HuH-7.5 (cell line): Measurements from ENCODE around the gene PROSER3.

Experiments used
- DNase-seq: peaks from one replicate; pipeline ENCODE4 v3.0.0; 2011; ENCODE audit warnings: low spot score

The PROSER3 gene

GRCh38 chr19:35739275-35740107 is 18.5 kb upstream of the PROSER3 start:
- DNase-seq, result no peak

- no peak for DNase-seq
These were observed 17.9 kb upstream of the PROSER3 start for GRCh38 chr19:35740108-35740422.

- peak; percentile 99 for DNase-seq
These were observed 17.4 kb upstream of the PROSER3 start for GRCh38 chr19:35740423-35741202.

- DNase-seq, result no peak
These were observed 16.8 kb upstream of the PROSER3 start for GRCh38 chr19:35741203-35741515.

- DNase-seq, result no peak
These were observed 15.8 kb upstream of the PROSER3 start, which contains the start of gene IGFLR1 for GRCh38 chr19:35742121-35742724. Gene IGFLR1, minus strand, starts transcription at chr19:35742452. Its CDS starts 1,272 bp downstream, at chr19:35741180.

GRCh38 chr19:35743640-35744429 is 14.1 kb upstream of the PROSER3 start:
- DNase-seq, result no peak

- DNase-seq, result peak; percentile 80
These were observed 13.3 kb upstream of the PROSER3 start for GRCh38 chr19:35744430-35745327.

- peak; percentile 92 for DNase-seq
These were observed 12.5 kb upstream of the PROSER3 start, which contains the start of the genes PSENEN and U2AF1L4 for GRCh38 chr19:35745328-35746086. Gene PSENEN, plus strand, starts transcription at chr19:35745651. Its CDS starts 280 bp downstream, at chr19:35745931. Gene U2AF1L4, minus strand, starts transcription at chr19:35745418. Its CDS starts 27 bp downstream, at chr19:35745391.

GRCh38 chr19:35746087-35746462 is 11.9 kb upstream of the PROSER3 start:
- no peak for DNase-seq

GRCh38 chr19:35746531-35746930 is 11.4 kb upstream of the PROSER3 start:
- DNase-seq, result no peak

- peak; percentile 95 for DNase-seq
These were observed 9.6 kb upstream of the PROSER3 start, which contains the start of gene LIN37 for GRCh38 chr19:35748106-35749020. Gene LIN37, plus strand, starts transcription at chr19:35748576. Its CDS starts 149 bp downstream, at chr19:35748725.

GRCh38 chr19:35750167-35750566 is 7.8 kb upstream of the PROSER3 start:
- no peak for DNase-seq

GRCh38 chr19:35751839-35752745 is 5.9 kb upstream of the PROSER3 start:
- DNase-seq, result no peak

GRCh38 chr19:35752746-35753350 is 5.1 kb upstream of the PROSER3 start:
- no peak for DNase-seq

- DNase-seq, result no peak
These were observed 4.2 kb upstream of the PROSER3 start for GRCh38 chr19:35753634-35754369.

GRCh38 chr19:35754370-35755130 is 3.4 kb upstream of the PROSER3 start:
- DNase-seq, result no peak
